ENCODE measurements around the gene MEI4.

- TF ChIP-seq CTCF (conservative IDR thresholded peaks at IDR 0.05; ENCODE audit: low read depth, low read length) (no peak), RAD21 (IDR thresholded peaks at IDR 0.05; ENCODE audit: low read length) (no peak), ELK1 (IDR thresholded peaks at IDR 0.05; ENCODE audit: borderline replicate concordance, low read depth, low read length) (no peak), RFX5 (IDR thresholded peaks at IDR 0.05; ENCODE audit: low read depth, low read length) (no peak)
Measured at GRCh38 chr6:77669913-77670312, 17.1 kb downstream of the MEI4 start.
